ENCODE results near the gene PIP5K1C. TPM values are rescaled to one million over a fixed set of nuclear protein-coding genes. Genes with fewer than 3 reads are reported as not detected.

Gene PIP5K1C
- total and polyA plus RNA-seq, 9 of the 15 experiments (the other 6 are each of a cell fraction or from before 2014, with no cell fraction given) = 0.38 to 22.1 (median 4.1) TPM

DNA sequence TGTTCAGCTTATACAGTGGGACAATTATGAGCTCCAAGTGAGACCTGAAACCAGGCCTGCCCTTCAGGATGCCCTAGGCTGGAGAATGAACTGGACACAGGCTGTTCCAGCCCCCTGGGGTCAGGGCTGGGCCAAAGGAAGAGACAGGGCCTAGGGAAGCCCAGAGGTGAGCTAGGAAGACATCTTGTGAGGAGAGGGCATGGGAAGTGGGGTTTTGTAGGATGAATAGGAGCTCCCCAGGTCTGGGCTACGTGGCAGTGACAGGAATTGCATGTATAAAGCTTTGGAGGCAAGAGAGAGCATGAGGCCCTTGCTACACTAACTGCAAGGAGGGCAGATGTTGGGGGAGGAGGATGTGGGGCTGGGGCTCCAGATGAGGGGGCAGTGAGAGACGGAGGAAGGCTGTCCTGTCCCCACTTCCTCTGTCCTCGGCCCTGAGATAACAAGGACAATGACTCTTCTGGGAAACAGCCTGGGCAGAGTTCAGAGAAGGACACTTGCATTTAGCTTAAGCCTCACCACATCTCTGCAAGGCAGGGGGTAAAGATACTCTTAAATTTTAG, 92.1 kb downstream of the PIP5K1C start (continued):
- TF ChIP-seq, protein P1, sequence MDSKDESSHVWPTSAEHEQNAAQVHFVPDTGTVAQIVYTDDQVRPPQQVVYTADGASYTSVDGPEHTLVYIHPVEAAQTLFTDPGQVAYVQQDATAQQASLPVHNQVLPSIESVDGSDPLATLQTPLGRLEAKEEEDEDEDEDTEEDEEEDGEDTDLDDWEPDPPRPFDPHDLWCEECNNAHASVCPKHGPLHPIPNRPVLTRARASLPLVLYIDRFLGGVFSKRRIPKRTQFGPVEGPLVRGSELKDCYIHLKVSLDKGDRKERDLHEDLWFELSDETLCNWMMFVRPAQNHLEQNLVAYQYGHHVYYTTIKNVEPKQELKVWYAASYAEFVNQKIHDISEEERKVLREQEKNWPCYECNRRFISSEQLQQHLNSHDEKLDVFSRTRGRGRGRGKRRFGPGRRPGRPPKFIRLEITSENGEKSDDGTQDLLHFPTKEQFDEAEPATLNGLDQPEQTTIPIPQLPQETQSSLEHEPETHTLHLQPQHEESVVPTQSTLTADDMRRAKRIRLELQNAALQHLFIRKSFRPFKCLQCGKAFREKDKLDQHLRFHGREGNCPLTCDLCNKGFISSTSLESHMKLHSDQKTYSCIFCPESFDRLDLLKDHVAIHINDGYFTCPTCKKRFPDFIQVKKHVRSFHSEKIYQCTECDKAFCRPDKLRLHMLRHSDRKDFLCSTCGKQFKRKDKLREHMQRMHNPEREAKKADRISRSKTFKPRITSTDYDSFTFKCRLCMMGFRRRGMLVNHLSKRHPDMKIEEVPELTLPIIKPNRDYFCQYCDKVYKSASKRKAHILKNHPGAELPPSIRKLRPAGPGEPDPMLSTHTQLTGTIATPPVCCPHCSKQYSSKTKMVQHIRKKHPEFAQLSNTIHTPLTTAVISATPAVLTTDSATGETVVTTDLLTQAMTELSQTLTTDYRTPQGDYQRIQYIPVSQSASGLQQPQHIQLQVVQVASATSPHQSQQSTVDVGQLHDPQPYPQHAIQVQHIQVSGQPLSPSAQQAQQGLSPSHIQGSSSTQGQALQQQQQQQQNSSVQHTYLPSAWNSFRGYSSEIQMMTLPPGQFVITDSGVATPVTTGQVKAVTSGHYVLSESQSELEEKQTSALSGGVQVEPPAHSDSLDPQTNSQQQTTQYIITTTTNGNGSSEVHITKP (IDR thresholded peaks at IDR 0.05; ENCODE audit: partially characterized antibody) = no peak
- no peak for TF ChIP-seq ZNF76 (CRISPR knock-in tag; IDR thresholded peaks at IDR 0.05; ENCODE audit: borderline replicate concordance)
- no peak for TF ChIP-seq U2AF1 (optimal IDR thresholded peaks at IDR 0.05; ENCODE audit: low read depth, low read length)
- TF ChIP-seq, protein P2, sequence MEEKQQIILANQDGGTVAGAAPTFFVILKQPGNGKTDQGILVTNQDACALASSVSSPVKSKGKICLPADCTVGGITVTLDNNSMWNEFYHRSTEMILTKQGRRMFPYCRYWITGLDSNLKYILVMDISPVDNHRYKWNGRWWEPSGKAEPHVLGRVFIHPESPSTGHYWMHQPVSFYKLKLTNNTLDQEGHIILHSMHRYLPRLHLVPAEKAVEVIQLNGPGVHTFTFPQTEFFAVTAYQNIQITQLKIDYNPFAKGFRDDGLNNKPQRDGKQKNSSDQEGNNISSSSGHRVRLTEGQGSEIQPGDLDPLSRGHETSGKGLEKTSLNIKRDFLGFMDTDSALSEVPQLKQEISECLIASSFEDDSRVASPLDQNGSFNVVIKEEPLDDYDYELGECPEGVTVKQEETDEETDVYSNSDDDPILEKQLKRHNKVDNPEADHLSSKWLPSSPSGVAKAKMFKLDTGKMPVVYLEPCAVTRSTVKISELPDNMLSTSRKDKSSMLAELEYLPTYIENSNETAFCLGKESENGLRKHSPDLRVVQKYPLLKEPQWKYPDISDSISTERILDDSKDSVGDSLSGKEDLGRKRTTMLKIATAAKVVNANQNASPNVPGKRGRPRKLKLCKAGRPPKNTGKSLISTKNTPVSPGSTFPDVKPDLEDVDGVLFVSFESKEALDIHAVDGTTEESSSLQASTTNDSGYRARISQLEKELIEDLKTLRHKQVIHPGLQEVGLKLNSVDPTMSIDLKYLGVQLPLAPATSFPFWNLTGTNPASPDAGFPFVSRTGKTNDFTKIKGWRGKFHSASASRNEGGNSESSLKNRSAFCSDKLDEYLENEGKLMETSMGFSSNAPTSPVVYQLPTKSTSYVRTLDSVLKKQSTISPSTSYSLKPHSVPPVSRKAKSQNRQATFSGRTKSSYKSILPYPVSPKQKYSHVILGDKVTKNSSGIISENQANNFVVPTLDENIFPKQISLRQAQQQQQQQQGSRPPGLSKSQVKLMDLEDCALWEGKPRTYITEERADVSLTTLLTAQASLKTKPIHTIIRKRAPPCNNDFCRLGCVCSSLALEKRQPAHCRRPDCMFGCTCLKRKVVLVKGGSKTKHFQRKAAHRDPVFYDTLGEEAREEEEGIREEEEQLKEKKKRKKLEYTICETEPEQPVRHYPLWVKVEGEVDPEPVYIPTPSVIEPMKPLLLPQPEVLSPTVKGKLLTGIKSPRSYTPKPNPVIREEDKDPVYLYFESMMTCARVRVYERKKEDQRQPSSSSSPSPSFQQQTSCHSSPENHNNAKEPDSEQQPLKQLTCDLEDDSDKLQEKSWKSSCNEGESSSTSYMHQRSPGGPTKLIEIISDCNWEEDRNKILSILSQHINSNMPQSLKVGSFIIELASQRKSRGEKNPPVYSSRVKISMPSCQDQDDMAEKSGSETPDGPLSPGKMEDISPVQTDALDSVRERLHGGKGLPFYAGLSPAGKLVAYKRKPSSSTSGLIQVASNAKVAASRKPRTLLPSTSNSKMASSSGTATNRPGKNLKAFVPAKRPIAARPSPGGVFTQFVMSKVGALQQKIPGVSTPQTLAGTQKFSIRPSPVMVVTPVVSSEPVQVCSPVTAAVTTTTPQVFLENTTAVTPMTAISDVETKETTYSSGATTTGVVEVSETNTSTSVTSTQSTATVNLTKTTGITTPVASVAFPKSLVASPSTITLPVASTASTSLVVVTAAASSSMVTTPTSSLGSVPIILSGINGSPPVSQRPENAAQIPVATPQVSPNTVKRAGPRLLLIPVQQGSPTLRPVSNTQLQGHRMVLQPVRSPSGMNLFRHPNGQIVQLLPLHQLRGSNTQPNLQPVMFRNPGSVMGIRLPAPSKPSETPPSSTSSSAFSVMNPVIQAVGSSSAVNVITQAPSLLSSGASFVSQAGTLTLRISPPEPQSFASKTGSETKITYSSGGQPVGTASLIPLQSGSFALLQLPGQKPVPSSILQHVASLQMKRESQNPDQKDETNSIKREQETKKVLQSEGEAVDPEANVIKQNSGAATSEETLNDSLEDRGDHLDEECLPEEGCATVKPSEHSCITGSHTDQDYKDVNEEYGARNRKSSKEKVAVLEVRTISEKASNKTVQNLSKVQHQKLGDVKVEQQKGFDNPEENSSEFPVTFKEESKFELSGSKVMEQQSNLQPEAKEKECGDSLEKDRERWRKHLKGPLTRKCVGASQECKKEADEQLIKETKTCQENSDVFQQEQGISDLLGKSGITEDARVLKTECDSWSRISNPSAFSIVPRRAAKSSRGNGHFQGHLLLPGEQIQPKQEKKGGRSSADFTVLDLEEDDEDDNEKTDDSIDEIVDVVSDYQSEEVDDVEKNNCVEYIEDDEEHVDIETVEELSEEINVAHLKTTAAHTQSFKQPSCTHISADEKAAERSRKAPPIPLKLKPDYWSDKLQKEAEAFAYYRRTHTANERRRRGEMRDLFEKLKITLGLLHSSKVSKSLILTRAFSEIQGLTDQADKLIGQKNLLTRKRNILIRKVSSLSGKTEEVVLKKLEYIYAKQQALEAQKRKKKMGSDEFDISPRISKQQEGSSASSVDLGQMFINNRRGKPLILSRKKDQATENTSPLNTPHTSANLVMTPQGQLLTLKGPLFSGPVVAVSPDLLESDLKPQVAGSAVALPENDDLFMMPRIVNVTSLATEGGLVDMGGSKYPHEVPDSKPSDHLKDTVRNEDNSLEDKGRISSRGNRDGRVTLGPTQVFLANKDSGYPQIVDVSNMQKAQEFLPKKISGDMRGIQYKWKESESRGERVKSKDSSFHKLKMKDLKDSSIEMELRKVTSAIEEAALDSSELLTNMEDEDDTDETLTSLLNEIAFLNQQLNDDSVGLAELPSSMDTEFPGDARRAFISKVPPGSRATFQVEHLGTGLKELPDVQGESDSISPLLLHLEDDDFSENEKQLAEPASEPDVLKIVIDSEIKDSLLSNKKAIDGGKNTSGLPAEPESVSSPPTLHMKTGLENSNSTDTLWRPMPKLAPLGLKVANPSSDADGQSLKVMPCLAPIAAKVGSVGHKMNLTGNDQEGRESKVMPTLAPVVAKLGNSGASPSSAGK (IDR thresholded peaks at IDR 0.05) = no peak
- TF ChIP-seq TBL1XR1 (IDR thresholded peaks at IDR 0.05; ENCODE audit: low read length in 2 of 2) = no peak
